ENCODE data around the gene SYTL3. TPM values are rescaled to one million over a fixed set of nuclear protein-coding genes. Genes with fewer than 3 reads are reported as not detected.

The SYTL3 gene
- total RNA-seq, 4 donors from 2014 or later: 3.0 to 16.7 (median 6.7) TPM

GRCh38 chr6:158768436-158768835, 118.6 kb downstream of the SYTL3 start:
- Histone ChIP-seq H3K4me1 (no peaks in the 10 kb centered on the region), H3K27ac (no peak overlapping the region), H3K9me3 (no peaks in the 10 kb centered on the region), H3K27me3 (no peaks in the 10 kb centered on the region), H3K4me3 (no peak overlapping the region), H3K36me3 (peaks cover 0 to 71% of the 10 kb centered on the region in 2 donors)
- intact Hi-C loops (cut with DNase I; ENCODE audit: low total_unique reads): no loop called here
- in situ Hi-C loops (cut with MboI; ENCODE audit: low sequenced_read_pairs in 4 of 4): no loop called here
- ATAC-seq: no peak
- no peak for TF ChIP-seq POLR2A (IDR thresholded peaks at IDR 0.05)
- TF ChIP-seq CTCF (IDR thresholded peaks at IDR 0.05 in 4 of 5, conservative IDR thresholded peaks at IDR 0.05 in 1 of 5): no peak
- DNase-seq: no peak

GRCh38 chr6:158769234-158769770, 119.4 kb downstream of the SYTL3 start:
- no peak overlapping the region for H3K4me3 ChIP-seq
- in situ Hi-C loops (cut with MboI; ENCODE audit: low sequenced_read_pairs in 4 of 4) (no loop called here), intact Hi-C loops (cut with DNase I; ENCODE audit: low total_unique reads) (no loop called here)
- no peak overlapping the region for H3K27ac ChIP-seq
- peaks cover 0 to 70% of the 10 kb centered on the region in 2 donors for H3K36me3 ChIP-seq
- H3K4me1 ChIP-seq: no peaks in the 10 kb centered on the region
- no peak for ATAC-seq
- H3K9me3 ChIP-seq: no peaks in the 10 kb centered on the region
- peak in 1 of 2 donors; percentile 13 for DNase-seq
- TF ChIP-seq CTCF (IDR thresholded peaks at IDR 0.05 in 4 of 5, conservative IDR thresholded peaks at IDR 0.05 in 1 of 5) (no peak), POLR2A (IDR thresholded peaks at IDR 0.05) (no peak)
- no peaks in the 10 kb centered on the region for H3K27me3 ChIP-seq

- Histone ChIP-seq H3K4me3 (no peak overlapping the region), H3K4me1 (no peaks in the 10 kb centered on the region), H3K9me3 (no peaks in the 10 kb centered on the region), H3K27ac (no peak overlapping the region), H3K36me3 (peaks cover 0 to 64% of the 10 kb centered on the region in 2 donors), H3K27me3 (no peaks in the 10 kb centered on the region)
- ATAC-seq: peak; percentile 15 to 41
- in situ Hi-C loops (cut with MboI; ENCODE audit: low sequenced_read_pairs in 4 of 4) (no loop called here), intact Hi-C loops (cut with DNase I; ENCODE audit: low total_unique reads) (no loop called here)
- TF ChIP-seq CTCF (IDR thresholded peaks at IDR 0.05 in 4 of 5, conservative IDR thresholded peaks at IDR 0.05 in 1 of 5) (no peak), POLR2A (IDR thresholded peaks at IDR 0.05) (no peak)
- DNase-seq: peak in 1 of 2 donors; percentile 26
Observed at GRCh38 chr6:158769771-158770432, 120.0 kb downstream of the SYTL3 start.

- DNase-seq (no peak), ATAC-seq (no peak)
- Histone ChIP-seq H3K36me3 (peaks cover 0 to 62% of the 10 kb centered on the region in 2 donors), H3K27ac (no peak overlapping the region), H3K4me3 (no peak overlapping the region), H3K27me3 (no peaks in the 10 kb centered on the region), H3K4me1 (no peaks in the 10 kb centered on the region), H3K9me3 (no peaks in the 10 kb centered on the region)
- in situ Hi-C loops (cut with MboI; ENCODE audit: low sequenced_read_pairs in 4 of 4): no loop called here
- intact Hi-C loops (cut with DNase I; ENCODE audit: low total_unique reads): no loop called here
- TF ChIP-seq CTCF (IDR thresholded peaks at IDR 0.05 in 4 of 5, conservative IDR thresholded peaks at IDR 0.05 in 1 of 5): no peak
- no peak for TF ChIP-seq POLR2A (IDR thresholded peaks at IDR 0.05)
Observed at GRCh38 chr6:158770533-158771330, 120.9 kb downstream of the SYTL3 start.

All from gastrocnemius medialis (tissue), 4 donors.